K562 (cell line): ENCODE results near the gene VWA1. TPM values are rescaled to one million over a fixed set of nuclear protein-coding genes. Genes with fewer than 3 reads are reported as not detected.

Experiments
- ATAC-seq: fragments of 200-7000 bp; cut with Tn5 transposase; 3 replicates; pipeline ENCODE4 v1.9.1; 2020; ENCODE audit warnings: moderate library complexity
- BruUV-seq: library from RNA; stranded (reverse); fragments of 400-500 nt; replicated peaks from 2 replicates; lab custom pipeline; 2021; lab: Mats Ljungman, UMichigan
- CTCF ChIA-PET: fragments of 300-600 bp; formaldehyde crosslinking; extraction: SDS; loops from one replicate; lab custom pipeline; 2021; ENCODE audit warnings: low intra/inter-chr PET ratio; lab: Yijun Ruan, JAX
- POLR2A ChIA-PET: fragments of 300-600, 350-650 bp; sonication (Branson Sonifier 250); formaldehyde crosslinking; extraction: SDS; loops from one replicate; lab custom pipeline; 2021; ENCODE audit warnings: antibody characterized with exemption, inconsistent platforms; lab: Yijun Ruan, JAX
- DNase-seq, 4 experiments: peaks; one replicate each; pipeline versions ENCODE4 v3.0.0 to v3.0.0-alpha.2; 2011 to 2018; ENCODE audit warnings: low spot score in 3 of 4, mixed read lengths in 3 of 4; ENCODE audit errors: extremely low read depth in 1 of 4
- FAIRE-seq: peaks from 2 replicates; lab custom pipeline; 2011; peaks lifted over from hg19 to GRCh38; lab: Jason Lieb, UNC
- H2AFZ ChIP-seq: 2 replicates; pipeline ENCODE4 v1.6.0; 2011; ENCODE audit warnings: low read depth, low read length, control low read depth, inconsistent platforms
- H3K27ac ChIP-seq: fragments of 200-600 bp; 3 replicates; pipeline ENCODE4 v1.8.0; 2011; ENCODE audit warnings: low read depth, mild to moderate bottlenecking, control low read depth, inconsistent platforms, low read length, moderate library complexity, mixed read lengths; ENCODE audit errors: extremely low read depth
- H3K27me3 ChIP-seq, 2 experiments: fragments of 300-600 bp in 1 of 2; 2 replicates in 1 of 2; 3 replicates in 1 of 2; pipeline versions ENCODE4 v1.6.0 to v1.8.0; 2011; ENCODE audit warnings: inconsistent platforms in 2 of 2, low read length in 2 of 2, mild to moderate bottlenecking in 1 of 2, mixed read lengths in 1 of 2, moderate library complexity in 1 of 2; ENCODE audit not compliant: control insufficient read depth in 2 of 2, insufficient read depth in 2 of 2
- H3K36me3 ChIP-seq: fragments of 300-600 bp; 3 replicates; pipeline ENCODE4 v1.8.0; 2011; ENCODE audit warnings: mild to moderate bottlenecking, low read length, inconsistent platforms; ENCODE audit not compliant: control insufficient read depth, insufficient read depth
- H3K4me1 ChIP-seq, 2 experiments: fragments of 200-600 bp in 1 of 2; replicated peaks in 1 of 2; 2 replicates in 1 of 2; 3 replicates in 1 of 2; pipeline versions ENCODE4 v1.5.1 to v1.8.0; 2011; ENCODE audit warnings: inconsistent platforms in 2 of 2, low read length in 2 of 2, mild to moderate bottlenecking in 1 of 2, mixed read lengths in 1 of 2, moderate library complexity in 1 of 2; ENCODE audit not compliant: control insufficient read depth in 2 of 2, insufficient read depth in 2 of 2
- H3K4me2 ChIP-seq: 2 replicates; pipeline ENCODE4 v1.6.1; 2011; ENCODE audit warnings: low read length, control low read depth, inconsistent platforms, mixed read lengths; ENCODE audit not compliant: insufficient read depth
- H3K4me3 ChIP-seq: fragments of 200-600 bp; sonication (generic), shearing (Covaris generic); 2 replicates; pipeline ENCODE4 v1.5.1; 2016; ENCODE audit warnings: control low read depth, inconsistent platforms
- H3K79me2 ChIP-seq: fragments of 200-600 bp; 3 replicates; pipeline ENCODE4 v1.8.0; 2011; ENCODE audit warnings: low read length, inconsistent platforms; ENCODE audit not compliant: control insufficient read depth, insufficient read depth
- H3K9ac ChIP-seq, 2 experiments: 2 replicates each; pipeline versions ENCODE4 v1.6.0 to v1.6.1; 2011; ENCODE audit warnings: low read depth in 2 of 2, low read length in 2 of 2, control low read depth in 1 of 2, inconsistent platforms in 1 of 2, mild to moderate bottlenecking in 1 of 2, mixed read lengths in 1 of 2; ENCODE audit not compliant: insufficient read depth in 1 of 2
- H3K9me1 ChIP-seq: one replicate; pipeline ENCODE4 v1.6.0; 2011; ENCODE audit warnings: inconsistent platforms, mild to moderate bottlenecking, low read length, moderate library complexity; ENCODE audit not compliant: control insufficient read depth, insufficient read depth
- H3K9me3 ChIP-seq: replicated peaks from 2 replicates; pipeline ENCODE4 v1.5.1; 2011; ENCODE audit warnings: low read depth, low read length, inconsistent platforms; ENCODE audit not compliant: control insufficient read depth, insufficient read depth
- H4K20me1 ChIP-seq: replicated peaks from 2 replicates; pipeline ENCODE4 v1.6.1; 2011; ENCODE audit warnings: low read length, inconsistent platforms, mixed read lengths; ENCODE audit not compliant: control insufficient read depth, insufficient read depth
- GABPA ChIP-seq: fragments of 200-800 bp; sonication (Bioruptor generic); conservative IDR thresholded peaks from 2 replicates; pipeline ENCODE4 v1.6.1; 2016; ENCODE audit warnings: low read depth, missing genetic modification characterization, missing compliant biosample characterization
- SETDB1 ChIP-seq: IDR thresholded peaks from one replicate; pipeline ENCODE4 v1.6.1; 2012; ENCODE audit warnings: low read length, control low read depth, inconsistent platforms
- STAT5B ChIP-seq: fragments of 250-450 bp; sonication (Bioruptor Pico); IDR thresholded peaks from 2 replicates; pipeline ENCODE4 v1.8.0; 2021; ENCODE audit warnings: mild to moderate bottlenecking, inconsistent platforms
- TRIM24 ChIP-seq, 2 experiments: fragments of 450-650 bp; IDR thresholded peaks; 2 replicates each; pipeline ENCODE4 v1.6.1; 2016
- ZBED1 ChIP-seq: IDR thresholded peaks from 2 replicates; pipeline ENCODE4 v1.6.1; 2014
- ZNF165 ChIP-seq: fragments of 250-450 bp; sonication (Bioruptor Pico); IDR thresholded peaks from 2 replicates; pipeline ENCODE4 v1.4.0; 2020; ENCODE audit warnings: borderline replicate concordance
- ZNF79 ChIP-seq: fragments of 250-450 bp; sonication (Bioruptor Pico); IDR thresholded peaks from 2 replicates; pipeline ENCODE4 v1.4.0; 2020; ENCODE audit warnings: low read depth, mild to moderate bottlenecking, moderate library complexity
- WGBS: fragments of 100-300 bp; shearing (Covaris generic); methylation state at CpG from one replicate; pipeline ENCODE4 v1.1.6; 2016; ENCODE audit warnings: low coverage, mixed read lengths; ENCODE audit not compliant: insufficient coverage; ENCODE audit errors: missing lambda C conversion rate; 5-methylcytosine and 5-hydroxymethylcytosine counted together
- in situ Hi-C: fragments of 300-500 bp; cut with MboI; formaldehyde crosslinking; loops from 4 replicates; pipeline ENCODE4 v1.15.0; 2018; ENCODE audit warnings: inconsistent platforms, mixed read lengths
- intact Hi-C: fragments of 100-400 bp; cut with micrococcal nuclease; formaldehyde crosslinking; loops from 2 replicates; pipeline ENCODE4 v1.14.2; 2022
- polyA plus RNA-seq, 8 experiments: library from polyadenylated mRNA; depleted of rRNA in 4 of 8; stranded (reverse) in 5 of 8; unstranded in 3 of 8; fragments of >200 nt; fragmentation: Nextera tagmentation in 2 of 8; fragmentation: Illumina TruSeq in 1 of 8; extraction: Ambion mirVana in 2 of 8; extraction: Trizol in 1 of 8; gene quantifications; 2 replicates each; pipeline versions ENCODE4 v1.2.1 to v1.2.3, GENCODE V29; 2011 to 2014; ENCODE audit warnings: inconsistent platforms in 1 of 8, missing spikeins in 1 of 8
- total RNA-seq, 7 experiments: library from RNA; depleted of rRNA in 6 of 7; stranded (reverse); fragments of >200 nt in 6 of 7; fragmentation: Illumina TruSeq in 2 of 7; extraction: Trizol in 2 of 7; gene quantifications; 2 replicates each; pipeline versions ENCODE4 v1.2.1 to v1.2.3, GENCODE V29; 2011 to 2021; ENCODE audit warnings: low replicate concordance in 1 of 7
- TF ChIP-seq, protein P1 (sequence below): fragments of 250-450 bp; sonication (Bioruptor Pico); IDR thresholded peaks from 2 replicates; pipeline ENCODE4 v1.4.0; 2020; ENCODE audit warnings: mild to moderate bottlenecking, moderate library complexity
- TF ChIP-seq, protein P2 (sequence below): fragments of 450-650 bp; IDR thresholded peaks from 2 replicates; pipeline ENCODE4 v1.6.1; 2016; ENCODE audit warnings: missing biosample characterization, missing genetic modification characterization
- TF ChIP-seq, protein P3 (sequence below): fragments of 250-450 bp; sonication (Bioruptor Pico); IDR thresholded peaks from 2 replicates; pipeline ENCODE4 v1.4.0; 2020; ENCODE audit warnings: borderline replicate concordance
- TF ChIP-seq, protein P4 (sequence below): sonication (generic); formaldehyde crosslinking; IDR thresholded peaks from 2 replicates; pipeline ENCODE4 v1.8.1; 2023; ENCODE audit warnings: mild to moderate bottlenecking, missing genetic modification reagents
- TF ChIP-seq, protein P5 (sequence below): sonication (generic); formaldehyde crosslinking; IDR thresholded peaks from 2 replicates; pipeline ENCODE4 v1.8.1; 2022; ENCODE audit warnings: missing genetic modification reagents

The VWA1 gene
- total and polyA plus RNA-seq, 9 of the 15 experiments (the other 6 are each of a cell fraction or from before 2014, with no cell fraction given), result 0.01 to 6.4 (median 0.85) TPM

DNA sequence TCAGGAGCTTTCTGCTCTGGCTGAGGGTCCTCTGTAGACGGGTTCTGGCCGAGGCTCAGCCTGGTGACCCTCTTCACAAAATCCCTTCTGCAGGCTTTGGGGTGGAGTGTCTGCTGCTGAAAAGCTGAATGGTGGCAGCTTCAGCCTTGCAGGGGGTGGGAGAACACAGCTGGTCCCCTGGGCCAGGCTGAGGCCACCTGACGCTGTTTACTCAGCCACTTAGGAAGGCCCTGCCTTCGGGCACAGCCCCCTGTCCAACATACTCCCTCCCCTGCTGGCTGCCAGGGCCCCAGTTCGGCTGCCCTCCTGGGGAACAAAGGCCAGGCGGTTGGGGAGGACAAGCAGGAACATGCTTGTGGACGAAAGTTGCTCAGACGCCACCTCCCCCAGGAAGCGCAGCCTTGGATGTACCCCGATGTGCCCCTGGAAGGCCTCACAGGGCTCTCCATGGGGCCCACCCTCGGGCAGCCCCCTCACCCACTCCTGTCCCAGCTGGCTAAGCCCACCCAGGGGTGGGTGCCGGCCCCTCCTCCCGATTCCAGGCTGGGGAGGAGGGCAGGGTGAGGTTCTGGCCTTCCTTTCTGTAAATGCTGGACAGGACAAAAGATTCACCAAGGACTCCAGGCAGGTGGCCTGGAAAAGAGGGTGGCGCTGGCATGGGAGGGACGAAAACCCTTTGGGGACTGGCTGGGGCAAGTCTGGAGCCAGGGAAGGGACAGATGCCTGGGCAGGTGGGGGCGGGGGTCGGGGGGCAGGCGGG is 14.2 kb upstream of the VWA1 start, which contains the start of gene ANKRD65:
Gene ANKRD65, minus strand, starts transcription at position 130 of the 760 bp plus-strand sequence. CDS start 271 bp downstream, outside the sequence.
- FAIRE-seq (no peak), DNase-seq (no peak), ATAC-seq (no peak)
- H3K4me3 ChIP-seq, result no peak within 1 kb of the TSS
- H3K9me1 ChIP-seq, result no peaks in the 10 kb centered on the region
- no TSS peak for BruUV-seq
- 48% methylated on average over 15 of the region's 18 CpGs for WGBS
- no peak within 1 kb of the TSS for H3K9ac ChIP-seq
- no peaks in the 10 kb centered on the region for H3K9me3 ChIP-seq
- H3K4me1 ChIP-seq, result peaks cover 3 to 36% of the 10 kb centered on the region in 2 experiments; a peak in 4 of 5 replicates
- ChIA-PET POLR2A (interaction anchor here (0.7 to 1.9 kb wide), 4 partner anchors 8 to 23 kb away, joined by 3 to 5 read pairs (median 4); partner anchors contain the start of genes CCNL2 and MRPL20), CTCF (no interaction called here)
- no peaks in the 10 kb centered on the region for H4K20me1 ChIP-seq
- H3K36me3 ChIP-seq, result no peaks in the 10 kb centered on the region
- no peak within 1 kb of the TSS for H3K27ac ChIP-seq
- in situ Hi-C loops (no loop called here), intact Hi-C loops (no loop called here)
- H2AFZ ChIP-seq, result no peak within 1 kb of the TSS
- no peaks in the 10 kb centered on the region for H3K79me2 ChIP-seq
- H3K4me2 ChIP-seq, result no peak within 1 kb of the TSS
- H3K27me3 ChIP-seq, result no peaks in the 10 kb centered on the region
- TF ChIP-seq TRIM24 (IDR thresholded peaks at IDR 0.05), result no peak
- TF ChIP-seq STAT5B, result no peak
- TF ChIP-seq, protein P1, sequence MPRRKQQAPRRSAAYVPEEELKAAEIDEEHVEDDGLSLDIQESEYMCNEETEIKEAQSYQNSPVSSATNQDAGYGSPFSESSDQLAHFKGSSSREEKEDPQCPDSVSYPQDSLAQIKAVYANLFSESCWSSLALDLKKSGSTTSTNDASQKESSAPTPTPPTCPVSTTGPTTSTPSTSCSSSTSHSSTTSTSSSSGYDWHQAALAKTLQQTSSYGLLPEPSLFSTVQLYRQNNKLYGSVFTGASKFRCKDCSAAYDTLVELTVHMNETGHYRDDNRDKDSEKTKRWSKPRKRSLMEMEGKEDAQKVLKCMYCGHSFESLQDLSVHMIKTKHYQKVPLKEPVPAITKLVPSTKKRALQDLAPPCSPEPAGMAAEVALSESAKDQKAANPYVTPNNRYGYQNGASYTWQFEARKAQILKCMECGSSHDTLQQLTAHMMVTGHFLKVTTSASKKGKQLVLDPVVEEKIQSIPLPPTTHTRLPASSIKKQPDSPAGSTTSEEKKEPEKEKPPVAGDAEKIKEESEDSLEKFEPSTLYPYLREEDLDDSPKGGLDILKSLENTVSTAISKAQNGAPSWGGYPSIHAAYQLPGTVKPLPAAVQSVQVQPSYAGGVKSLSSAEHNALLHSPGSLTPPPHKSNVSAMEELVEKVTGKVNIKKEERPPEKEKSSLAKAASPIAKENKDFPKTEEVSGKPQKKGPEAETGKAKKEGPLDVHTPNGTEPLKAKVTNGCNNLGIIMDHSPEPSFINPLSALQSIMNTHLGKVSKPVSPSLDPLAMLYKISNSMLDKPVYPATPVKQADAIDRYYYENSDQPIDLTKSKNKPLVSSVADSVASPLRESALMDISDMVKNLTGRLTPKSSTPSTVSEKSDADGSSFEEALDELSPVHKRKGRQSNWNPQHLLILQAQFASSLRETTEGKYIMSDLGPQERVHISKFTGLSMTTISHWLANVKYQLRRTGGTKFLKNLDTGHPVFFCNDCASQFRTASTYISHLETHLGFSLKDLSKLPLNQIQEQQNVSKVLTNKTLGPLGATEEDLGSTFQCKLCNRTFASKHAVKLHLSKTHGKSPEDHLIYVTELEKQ (CRISPR knock-in tag), result no peak
- TF ChIP-seq, protein P2, sequence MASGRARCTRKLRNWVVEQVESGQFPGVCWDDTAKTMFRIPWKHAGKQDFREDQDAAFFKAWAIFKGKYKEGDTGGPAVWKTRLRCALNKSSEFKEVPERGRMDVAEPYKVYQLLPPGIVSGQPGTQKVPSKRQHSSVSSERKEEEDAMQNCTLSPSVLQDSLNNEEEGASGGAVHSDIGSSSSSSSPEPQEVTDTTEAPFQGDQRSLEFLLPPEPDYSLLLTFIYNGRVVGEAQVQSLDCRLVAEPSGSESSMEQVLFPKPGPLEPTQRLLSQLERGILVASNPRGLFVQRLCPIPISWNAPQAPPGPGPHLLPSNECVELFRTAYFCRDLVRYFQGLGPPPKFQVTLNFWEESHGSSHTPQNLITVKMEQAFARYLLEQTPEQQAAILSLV (tag), result no peak
- TF ChIP-seq, protein P3, sequence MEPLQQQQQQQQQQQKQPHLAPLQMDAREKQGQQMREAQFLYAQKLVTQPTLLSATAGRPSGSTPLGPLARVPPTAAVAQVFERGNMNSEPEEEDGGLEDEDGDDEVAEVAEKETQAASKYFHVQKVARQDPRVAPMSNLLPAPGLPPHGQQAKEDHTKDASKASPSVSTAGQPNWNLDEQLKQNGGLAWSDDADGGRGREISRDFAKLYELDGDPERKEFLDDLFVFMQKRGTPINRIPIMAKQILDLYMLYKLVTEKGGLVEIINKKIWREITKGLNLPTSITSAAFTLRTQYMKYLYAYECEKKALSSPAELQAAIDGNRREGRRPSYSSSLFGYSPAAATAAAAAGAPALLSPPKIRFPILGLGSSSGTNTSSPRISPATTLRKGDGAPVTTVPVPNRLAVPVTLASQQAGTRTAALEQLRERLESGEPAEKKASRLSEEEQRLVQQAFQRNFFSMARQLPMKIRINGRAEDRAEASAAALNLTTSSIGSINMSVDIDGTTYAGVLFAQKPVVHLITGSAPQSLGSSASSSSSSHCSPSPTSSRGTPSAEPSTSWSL (CRISPR knock-in tag), result no peak
- TF ChIP-seq GABPA (tag), result no peak
- TF ChIP-seq, protein P4, sequence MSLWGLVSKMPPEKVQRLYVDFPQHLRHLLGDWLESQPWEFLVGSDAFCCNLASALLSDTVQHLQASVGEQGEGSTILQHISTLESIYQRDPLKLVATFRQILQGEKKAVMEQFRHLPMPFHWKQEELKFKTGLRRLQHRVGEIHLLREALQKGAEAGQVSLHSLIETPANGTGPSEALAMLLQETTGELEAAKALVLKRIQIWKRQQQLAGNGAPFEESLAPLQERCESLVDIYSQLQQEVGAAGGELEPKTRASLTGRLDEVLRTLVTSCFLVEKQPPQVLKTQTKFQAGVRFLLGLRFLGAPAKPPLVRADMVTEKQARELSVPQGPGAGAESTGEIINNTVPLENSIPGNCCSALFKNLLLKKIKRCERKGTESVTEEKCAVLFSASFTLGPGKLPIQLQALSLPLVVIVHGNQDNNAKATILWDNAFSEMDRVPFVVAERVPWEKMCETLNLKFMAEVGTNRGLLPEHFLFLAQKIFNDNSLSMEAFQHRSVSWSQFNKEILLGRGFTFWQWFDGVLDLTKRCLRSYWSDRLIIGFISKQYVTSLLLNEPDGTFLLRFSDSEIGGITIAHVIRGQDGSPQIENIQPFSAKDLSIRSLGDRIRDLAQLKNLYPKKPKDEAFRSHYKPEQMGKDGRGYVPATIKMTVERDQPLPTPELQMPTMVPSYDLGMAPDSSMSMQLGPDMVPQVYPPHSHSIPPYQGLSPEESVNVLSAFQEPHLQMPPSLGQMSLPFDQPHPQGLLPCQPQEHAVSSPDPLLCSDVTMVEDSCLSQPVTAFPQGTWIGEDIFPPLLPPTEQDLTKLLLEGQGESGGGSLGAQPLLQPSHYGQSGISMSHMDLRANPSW (CRISPR knock-in tag), result no peak
- TF ChIP-seq, protein P5, sequence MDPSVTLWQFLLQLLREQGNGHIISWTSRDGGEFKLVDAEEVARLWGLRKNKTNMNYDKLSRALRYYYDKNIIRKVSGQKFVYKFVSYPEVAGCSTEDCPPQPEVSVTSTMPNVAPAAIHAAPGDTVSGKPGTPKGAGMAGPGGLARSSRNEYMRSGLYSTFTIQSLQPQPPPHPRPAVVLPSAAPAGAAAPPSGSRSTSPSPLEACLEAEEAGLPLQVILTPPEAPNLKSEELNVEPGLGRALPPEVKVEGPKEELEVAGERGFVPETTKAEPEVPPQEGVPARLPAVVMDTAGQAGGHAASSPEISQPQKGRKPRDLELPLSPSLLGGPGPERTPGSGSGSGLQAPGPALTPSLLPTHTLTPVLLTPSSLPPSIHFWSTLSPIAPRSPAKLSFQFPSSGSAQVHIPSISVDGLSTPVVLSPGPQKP (CRISPR knock-in tag), result no peak
- TF ChIP-seq ZNF165, result no peak
- no peak for TF ChIP-seq SETDB1
- TF ChIP-seq ZBED1, result no peak
- no peak for TF ChIP-seq ZNF79 (CRISPR knock-in tag)
